Liver (tissue), 3 donors: ENCODE measurements around the gene TMEM154.

Experiments used
- FOXA1 ChIP-seq: IDR thresholded peaks from 2 replicates; pipeline ENCODE4 v1.6.1; 2016; ENCODE audit warnings: antibody characterized with exemption
- GABPA ChIP-seq, 2 donors: IDR thresholded peaks in 1 of 2; conservative IDR thresholded peaks in 1 of 2; 2 replicates each; pipeline ENCODE4 v1.6.1; 2016; ENCODE audit warnings: antibody characterized with exemption in 2 of 2, mild to moderate bottlenecking in 1 of 2, moderate library complexity in 1 of 2
- JUND ChIP-seq, 2 donors: IDR thresholded peaks; 2 replicates each; pipeline ENCODE4 v1.6.1; 2016; ENCODE audit warnings: antibody characterized with exemption in 2 of 2
- MAX ChIP-seq: IDR thresholded peaks from 2 replicates; pipeline ENCODE4 v1.6.1; 2016; ENCODE audit warnings: antibody characterized with exemption
- RAD21 ChIP-seq, 2 donors: IDR thresholded peaks; 2 replicates each; pipeline ENCODE4 v1.6.1; 2016; ENCODE audit warnings: antibody characterized with exemption in 2 of 2, mild to moderate bottlenecking in 2 of 2
- REST ChIP-seq: IDR thresholded peaks from 2 replicates; pipeline ENCODE4 v1.6.1; 2016; ENCODE audit warnings: antibody characterized with exemption, mild to moderate bottlenecking
- RXRA ChIP-seq, 2 donors: IDR thresholded peaks; 2 replicates each; pipeline ENCODE4 v1.6.1; 2017 to 2018; ENCODE audit warnings: antibody characterized with exemption in 2 of 2, mild to moderate bottlenecking in 1 of 2
- TAF1 ChIP-seq: conservative IDR thresholded peaks from 2 replicates; pipeline ENCODE4 v1.6.1; 2016; ENCODE audit warnings: antibody characterized with exemption, mild to moderate bottlenecking
- ZBTB33 ChIP-seq: IDR thresholded peaks from 2 replicates; pipeline ENCODE4 v1.6.1; 2016; ENCODE audit warnings: antibody characterized with exemption
- TF ChIP-seq, protein P1 (sequence below): IDR thresholded peaks from 2 replicates; pipeline ENCODE4 v1.6.1; 2016; ENCODE audit warnings: antibody characterized with exemption
- TF ChIP-seq, protein P2 (sequence below): fragments of 150-350 bp; IDR thresholded peaks from 2 replicates; pipeline ENCODE4 v1.5.1; 2017; ENCODE audit warnings: improper control_type of control experiment, low read depth, low read length; ENCODE audit not compliant: missing input control
- donor health status: healthy.
- donor health status: healthy.

DNA sequence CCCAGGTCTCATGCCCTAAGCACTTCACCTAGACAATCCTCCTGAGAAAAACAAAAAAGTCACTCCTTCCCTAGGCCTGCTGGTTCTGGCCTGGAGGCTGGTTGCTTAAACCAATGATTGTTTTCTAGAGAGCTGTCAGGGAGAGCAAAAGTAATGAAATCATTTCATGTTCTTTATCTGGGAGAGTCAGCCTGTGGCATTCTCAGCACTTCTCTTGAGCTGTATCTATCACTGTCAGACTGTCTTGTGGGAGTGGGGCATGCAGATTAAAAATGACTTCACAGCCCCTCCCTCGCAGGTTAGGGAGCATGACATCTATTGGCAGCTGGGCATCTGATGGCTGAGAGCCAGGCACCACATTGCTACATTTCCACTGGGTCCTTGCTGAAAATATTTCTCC is 20.4 kb upstream of the TMEM154 start:
- TF ChIP-seq ZBTB33 (no peak), RXRA (IDR thresholded peaks at IDR 0.05) (no peak), MAX (no peak), REST (no peak), RAD21 (IDR thresholded peaks at IDR 0.05) (no peak), FOXA1 (no peak), JUND (IDR thresholded peaks at IDR 0.05) (no peak), GABPA (IDR thresholded peaks at IDR 0.05 in 1 of 2, conservative IDR thresholded peaks at IDR 0.05 in 1 of 2) (no peak), TAF1 (no peak)
- TF ChIP-seq, protein P1, sequence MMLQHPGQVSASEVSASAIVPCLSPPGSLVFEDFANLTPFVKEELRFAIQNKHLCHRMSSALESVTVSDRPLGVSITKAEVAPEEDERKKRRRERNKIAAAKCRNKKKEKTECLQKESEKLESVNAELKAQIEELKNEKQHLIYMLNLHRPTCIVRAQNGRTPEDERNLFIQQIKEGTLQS, result no peak
- TF ChIP-seq, protein P2, sequence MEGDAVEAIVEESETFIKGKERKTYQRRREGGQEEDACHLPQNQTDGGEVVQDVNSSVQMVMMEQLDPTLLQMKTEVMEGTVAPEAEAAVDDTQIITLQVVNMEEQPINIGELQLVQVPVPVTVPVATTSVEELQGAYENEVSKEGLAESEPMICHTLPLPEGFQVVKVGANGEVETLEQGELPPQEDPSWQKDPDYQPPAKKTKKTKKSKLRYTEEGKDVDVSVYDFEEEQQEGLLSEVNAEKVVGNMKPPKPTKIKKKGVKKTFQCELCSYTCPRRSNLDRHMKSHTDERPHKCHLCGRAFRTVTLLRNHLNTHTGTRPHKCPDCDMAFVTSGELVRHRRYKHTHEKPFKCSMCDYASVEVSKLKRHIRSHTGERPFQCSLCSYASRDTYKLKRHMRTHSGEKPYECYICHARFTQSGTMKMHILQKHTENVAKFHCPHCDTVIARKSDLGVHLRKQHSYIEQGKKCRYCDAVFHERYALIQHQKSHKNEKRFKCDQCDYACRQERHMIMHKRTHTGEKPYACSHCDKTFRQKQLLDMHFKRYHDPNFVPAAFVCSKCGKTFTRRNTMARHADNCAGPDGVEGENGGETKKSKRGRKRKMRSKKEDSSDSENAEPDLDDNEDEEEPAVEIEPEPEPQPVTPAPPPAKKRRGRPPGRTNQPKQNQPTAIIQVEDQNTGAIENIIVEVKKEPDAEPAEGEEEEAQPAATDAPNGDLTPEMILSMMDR, result no peak
